Rectal smooth muscle tissue (tissue), 1 donor: ENCODE results near the gene EGLN1.

Experiments
- H3K27ac ChIP-seq: one replicate; pipeline ENCODE4 v1.7.0; 2013; ENCODE audit warnings: low read depth, low read length, inconsistent platforms
- H3K27me3 ChIP-seq: one replicate; pipeline ENCODE4 v1.7.0; 2013; ENCODE audit warnings: low read length; ENCODE audit not compliant: control insufficient read depth, insufficient read depth
- H3K36me3 ChIP-seq: one replicate; pipeline ENCODE4 v1.7.0; 2013; ENCODE audit warnings: low read length; ENCODE audit not compliant: control insufficient read depth, insufficient read depth
- H3K4me1 ChIP-seq: one replicate; pipeline ENCODE4 v1.7.0; 2013; ENCODE audit warnings: low read length; ENCODE audit not compliant: control insufficient read depth, insufficient read depth
- H3K4me3 ChIP-seq: one replicate; pipeline ENCODE4 v1.7.0; 2013; ENCODE audit warnings: low read length
- H3K9ac ChIP-seq: one replicate; pipeline ENCODE4 v1.7.0; 2013; ENCODE audit warnings: low read length

Gene EGLN1

GRCh38 chr1:231324660-231325059 lies 97.4 kb downstream of the EGLN1 start:
- Histone ChIP-seq H3K36me3 (no peaks in the 10 kb centered on the region), H3K27ac (no peak overlapping the region), H3K4me1 (no peaks in the 10 kb centered on the region), H3K27me3 (no peaks in the 10 kb centered on the region), H3K9ac (no peak overlapping the region), H3K4me3 (no peak overlapping the region)

- H3K9ac ChIP-seq = no peak overlapping the region
- no peaks in the 10 kb centered on the region for H3K36me3 ChIP-seq
- no peak overlapping the region for H3K4me3 ChIP-seq
- H3K27ac ChIP-seq = no peak overlapping the region
- H3K27me3 ChIP-seq = no peaks in the 10 kb centered on the region
- H3K4me1 ChIP-seq = no peaks in the 10 kb centered on the region
Observed at GRCh38 chr1:231322880-231323530, 99.1 kb downstream of the EGLN1 start.

- Histone ChIP-seq H3K4me1 (no peaks in the 10 kb centered on the region), H3K27me3 (no peaks in the 10 kb centered on the region), H3K9ac (no peak overlapping the region), H3K4me3 (no peak overlapping the region), H3K27ac (no peak overlapping the region), H3K36me3 (no peaks in the 10 kb centered on the region)
Observed at GRCh38 chr1:231319080-231319479, 103.0 kb downstream of the EGLN1 start.

- Histone ChIP-seq H3K27me3 (no peaks in the 10 kb centered on the region), H3K4me3 (no peak overlapping the region), H3K27ac (no peak overlapping the region), H3K36me3 (no peaks in the 10 kb centered on the region), H3K9ac (no peak overlapping the region), H3K4me1 (no peaks in the 10 kb centered on the region)
Observed at GRCh38 chr1:231318568-231318967, 103.5 kb downstream of the EGLN1 start.

GRCh38 chr1:231318015-231318355 lies 104.1 kb downstream of the EGLN1 start:
- H3K9ac ChIP-seq = no peak overlapping the region
- H3K4me3 ChIP-seq = no peak overlapping the region
- H3K36me3 ChIP-seq = no peaks in the 10 kb centered on the region
- H3K4me1 ChIP-seq = no peaks in the 10 kb centered on the region
- no peak overlapping the region for H3K27ac ChIP-seq
- no peaks in the 10 kb centered on the region for H3K27me3 ChIP-seq

GRCh38 chr1:231317306-231318014 lies 104.6 kb downstream of the EGLN1 start:
- Histone ChIP-seq H3K27ac (no peak overlapping the region), H3K36me3 (no peaks in the 10 kb centered on the region), H3K4me3 (no peak overlapping the region), H3K4me1 (no peaks in the 10 kb centered on the region), H3K27me3 (no peaks in the 10 kb centered on the region), H3K9ac (no peak overlapping the region)

GRCh38 chr1:231315887-231316286 lies 106.2 kb downstream of the EGLN1 start:
- no peak overlapping the region for H3K27ac ChIP-seq
- H3K4me1 ChIP-seq = no peaks in the 10 kb centered on the region
- H3K36me3 ChIP-seq = no peaks in the 10 kb centered on the region
- H3K27me3 ChIP-seq = no peaks in the 10 kb centered on the region
- no peak overlapping the region for H3K4me3 ChIP-seq
- H3K9ac ChIP-seq = no peak overlapping the region
